Measurements from ENCODE around the gene FADS6. TPM values are rescaled to one million over a fixed set of nuclear protein-coding genes. Genes with fewer than 3 reads are reported as not detected.

Gene FADS6
- polyA plus RNA-seq, 3 donors = not detected

DNA sequence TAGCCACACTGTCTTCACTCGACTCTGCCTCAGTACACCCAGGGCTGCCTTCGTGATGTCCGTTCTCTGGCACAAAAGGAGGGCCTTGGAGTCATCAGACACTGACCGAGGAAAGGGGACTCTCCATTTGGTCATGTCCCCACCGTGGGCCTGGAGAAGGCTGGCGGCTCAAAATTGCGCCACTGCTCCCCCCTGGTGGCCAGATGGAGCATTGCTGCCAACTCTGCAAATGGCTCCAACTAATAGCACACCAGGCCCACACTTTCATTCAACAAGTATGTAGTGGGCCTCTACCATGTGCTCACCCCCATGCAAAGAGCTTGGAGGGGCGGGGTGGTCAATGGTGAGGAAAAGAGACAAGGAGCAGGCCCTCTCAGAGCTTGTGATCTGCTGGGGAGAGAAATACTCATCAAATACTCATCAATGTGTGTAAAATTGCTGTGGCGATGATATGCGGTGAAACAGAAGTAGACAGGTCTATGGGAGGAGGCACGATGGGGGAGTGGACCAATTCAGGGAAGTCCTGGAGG lies 28.5 kb downstream of the FADS6 start:
- Histone ChIP-seq H3K36me3 (replicated peaks in 1 of 2; ENCODE audit: control insufficient read depth in 1 of 2, insufficient read depth in 2 of 2, low read length in 2 of 2) (no peaks in the 10 kb centered on the region), H3K27ac (ENCODE audit: low read depth in 1 of 2, low read length in 2 of 2) (no peak overlapping the region), H2AFZ (ENCODE audit: insufficient read depth, low read depth, low read length, poor library complexity, severe bottlenecking) (no peak overlapping the region), H3K9ac (ENCODE audit: insufficient read depth, low read length, poor library complexity, severe bottlenecking) (no peak overlapping the region), H4K20me1 (ENCODE audit: insufficient read depth, low read length) (no peaks in the 10 kb centered on the region), H3K27me3 (ENCODE audit: control insufficient read depth in 2 of 2, insufficient read depth in 2 of 2, low read length in 2 of 2) (peaks cover 17 to 27% of the 10 kb centered on the region in 2 donors), H3K4me1 (ENCODE audit: control insufficient read depth in 1 of 2, insufficient read depth in 2 of 2, low read length in 2 of 2) (peaks cover 19 to 24% of the 10 kb centered on the region in 2 donors), H3K9me3 (replicated peaks in 1 of 2; ENCODE audit: control insufficient read depth in 1 of 2, insufficient read depth in 1 of 2, low read length in 2 of 2) (peaks cover 0 to 4% of the 10 kb centered on the region in 2 donors), H3K4me3 (replicated peaks in 1 of 3; ENCODE audit: low read depth in 2 of 3, low read length in 3 of 3) (no peak overlapping the region), H3K4me2 (replicated peaks; ENCODE audit: extremely low read depth, low read length, poor library complexity, severe bottlenecking) (no peak overlapping the region), H3K79me2 (ENCODE audit: insufficient read depth, low read length) (no peaks in the 10 kb centered on the region)
- peaks cover 14 to 19% of the 10 kb centered on the region in 2 donors for H3K36me3 Mint-ChIP-seq
- intact Hi-C loops (cut with micrococcal nuclease) = loop anchor here (2.0 to 10.0 kb wide), 5 partner anchors 74 to 490 kb away; no protein-coding TSS in a partner anchor
- TF ChIP-seq, protein P1, sequence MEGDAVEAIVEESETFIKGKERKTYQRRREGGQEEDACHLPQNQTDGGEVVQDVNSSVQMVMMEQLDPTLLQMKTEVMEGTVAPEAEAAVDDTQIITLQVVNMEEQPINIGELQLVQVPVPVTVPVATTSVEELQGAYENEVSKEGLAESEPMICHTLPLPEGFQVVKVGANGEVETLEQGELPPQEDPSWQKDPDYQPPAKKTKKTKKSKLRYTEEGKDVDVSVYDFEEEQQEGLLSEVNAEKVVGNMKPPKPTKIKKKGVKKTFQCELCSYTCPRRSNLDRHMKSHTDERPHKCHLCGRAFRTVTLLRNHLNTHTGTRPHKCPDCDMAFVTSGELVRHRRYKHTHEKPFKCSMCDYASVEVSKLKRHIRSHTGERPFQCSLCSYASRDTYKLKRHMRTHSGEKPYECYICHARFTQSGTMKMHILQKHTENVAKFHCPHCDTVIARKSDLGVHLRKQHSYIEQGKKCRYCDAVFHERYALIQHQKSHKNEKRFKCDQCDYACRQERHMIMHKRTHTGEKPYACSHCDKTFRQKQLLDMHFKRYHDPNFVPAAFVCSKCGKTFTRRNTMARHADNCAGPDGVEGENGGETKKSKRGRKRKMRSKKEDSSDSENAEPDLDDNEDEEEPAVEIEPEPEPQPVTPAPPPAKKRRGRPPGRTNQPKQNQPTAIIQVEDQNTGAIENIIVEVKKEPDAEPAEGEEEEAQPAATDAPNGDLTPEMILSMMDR (IDR thresholded peaks at IDR 0.05) = peak; percentile 93
- H3K27ac Mint-ChIP-seq = peak overlapping the region in 4 of 7 donors; percentile 46 to 66 (median 63)
- 30% methylated on average over 10 of the region's 11 CpGs for WGBS (ENCODE audit: insufficient coverage)
- peaks cover 0 to 17% (median 0%) of the 10 kb centered on the region in 7 donors for H3K9me3 Mint-ChIP-seq
- H3K4me3 Mint-ChIP-seq = no peak overlapping the region
- peaks cover 25 to 40% (median 36%) of the 10 kb centered on the region in 3 donors for H3K27me3 Mint-ChIP-seq (ENCODE audit: low read depth in 3 of 3)
- H3K4me1 Mint-ChIP-seq = peaks cover 22% of the 10 kb centered on the region
- peak; percentile 65 to 84 (median 68) for DNase-seq

DNA sequence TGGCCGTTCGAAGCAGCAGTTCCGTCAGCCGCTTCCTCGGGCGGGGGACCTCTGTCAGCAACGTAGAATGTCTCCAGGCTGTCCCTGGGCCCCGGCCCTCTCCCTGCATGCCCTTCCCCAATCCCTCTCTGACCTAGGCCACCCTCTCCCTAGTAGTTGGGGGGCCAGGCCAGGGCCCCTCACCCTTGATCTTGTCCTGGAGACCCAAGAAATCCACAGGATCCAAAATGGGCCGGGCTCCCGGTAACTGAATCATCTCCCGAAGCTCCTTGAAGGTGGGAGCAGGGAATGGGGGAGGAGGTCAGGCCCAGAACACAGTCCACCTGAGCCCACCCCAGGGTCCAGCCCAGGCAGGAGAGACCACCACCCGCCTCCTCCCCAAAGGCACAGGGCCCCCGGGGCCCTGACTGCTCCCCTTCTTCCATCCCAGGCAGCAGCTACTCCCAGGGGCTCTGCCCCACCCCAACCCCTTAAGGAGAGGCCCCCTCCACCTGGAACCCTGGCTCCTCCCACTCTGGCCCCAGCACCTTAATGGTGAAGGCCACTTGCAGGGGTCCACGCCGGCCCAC lies 29.1 kb downstream of the FADS6 start:
- H3K36me3 Mint-ChIP-seq = peaks cover 14 to 15% of the 10 kb centered on the region in 2 donors
- peaks cover 20 to 31% of the 10 kb centered on the region in 2 donors for H3K27me3 ChIP-seq (ENCODE audit: control insufficient read depth in 2 of 2, insufficient read depth in 2 of 2, low read length in 2 of 2)
- H3K4me3 Mint-ChIP-seq = no peak overlapping the region
- H3K9me3 Mint-ChIP-seq = peaks cover 0 to 20% (median 1%) of the 10 kb centered on the region in 7 donors
- H2AFZ ChIP-seq (ENCODE audit: insufficient read depth, low read depth, low read length, poor library complexity, severe bottlenecking) = no peak overlapping the region
- peaks cover 22 to 29% of the 10 kb centered on the region in 2 donors for H3K4me1 ChIP-seq (ENCODE audit: control insufficient read depth in 1 of 2, insufficient read depth in 2 of 2, low read length in 2 of 2)
- H3K4me2 ChIP-seq (replicated peaks; ENCODE audit: extremely low read depth, low read length, poor library complexity, severe bottlenecking) = no peak overlapping the region
- H3K9ac ChIP-seq (ENCODE audit: insufficient read depth, low read length, poor library complexity, severe bottlenecking) = no peak overlapping the region
- TF ChIP-seq, protein P1 (IDR thresholded peaks at IDR 0.05) = no peak
- H3K4me3 ChIP-seq (replicated peaks in 1 of 3; ENCODE audit: low read depth in 2 of 3, low read length in 3 of 3) = no peak overlapping the region
- intact Hi-C loops (cut with micrococcal nuclease) = loop anchor here (2.0 to 10.0 kb wide), 5 partner anchors 74 to 490 kb away; no protein-coding TSS in a partner anchor
- peaks cover 25 to 45% (median 39%) of the 10 kb centered on the region in 3 donors for H3K27me3 Mint-ChIP-seq (ENCODE audit: low read depth in 3 of 3)
- peaks cover 23% of the 10 kb centered on the region for H3K4me1 Mint-ChIP-seq
- WGBS (ENCODE audit: insufficient coverage) = 89% methylated on average over 12 of the region's 15 CpGs
- H3K27ac ChIP-seq (ENCODE audit: low read depth in 1 of 2, low read length in 2 of 2) = no peak overlapping the region
- H3K27ac Mint-ChIP-seq = peak overlapping the region in 3 of 7 donors; percentile 46 to 66 (median 61)
- H3K9me3 ChIP-seq (replicated peaks in 1 of 2; ENCODE audit: control insufficient read depth in 1 of 2, insufficient read depth in 1 of 2, low read length in 2 of 2) = peaks cover 0 to 4% of the 10 kb centered on the region in 2 donors
- no peaks in the 10 kb centered on the region for H3K79me2 ChIP-seq (ENCODE audit: insufficient read depth, low read length)
- no peaks in the 10 kb centered on the region for H4K20me1 ChIP-seq (ENCODE audit: insufficient read depth, low read length)
- H3K36me3 ChIP-seq (replicated peaks in 1 of 2; ENCODE audit: control insufficient read depth in 1 of 2, insufficient read depth in 2 of 2, low read length in 2 of 2) = no peaks in the 10 kb centered on the region
- no peak for DNase-seq

All from CD14-positive monocyte (primary cell).